Measurements from ENCODE around the gene EFNA2.

EFNA2 gene

DNA sequence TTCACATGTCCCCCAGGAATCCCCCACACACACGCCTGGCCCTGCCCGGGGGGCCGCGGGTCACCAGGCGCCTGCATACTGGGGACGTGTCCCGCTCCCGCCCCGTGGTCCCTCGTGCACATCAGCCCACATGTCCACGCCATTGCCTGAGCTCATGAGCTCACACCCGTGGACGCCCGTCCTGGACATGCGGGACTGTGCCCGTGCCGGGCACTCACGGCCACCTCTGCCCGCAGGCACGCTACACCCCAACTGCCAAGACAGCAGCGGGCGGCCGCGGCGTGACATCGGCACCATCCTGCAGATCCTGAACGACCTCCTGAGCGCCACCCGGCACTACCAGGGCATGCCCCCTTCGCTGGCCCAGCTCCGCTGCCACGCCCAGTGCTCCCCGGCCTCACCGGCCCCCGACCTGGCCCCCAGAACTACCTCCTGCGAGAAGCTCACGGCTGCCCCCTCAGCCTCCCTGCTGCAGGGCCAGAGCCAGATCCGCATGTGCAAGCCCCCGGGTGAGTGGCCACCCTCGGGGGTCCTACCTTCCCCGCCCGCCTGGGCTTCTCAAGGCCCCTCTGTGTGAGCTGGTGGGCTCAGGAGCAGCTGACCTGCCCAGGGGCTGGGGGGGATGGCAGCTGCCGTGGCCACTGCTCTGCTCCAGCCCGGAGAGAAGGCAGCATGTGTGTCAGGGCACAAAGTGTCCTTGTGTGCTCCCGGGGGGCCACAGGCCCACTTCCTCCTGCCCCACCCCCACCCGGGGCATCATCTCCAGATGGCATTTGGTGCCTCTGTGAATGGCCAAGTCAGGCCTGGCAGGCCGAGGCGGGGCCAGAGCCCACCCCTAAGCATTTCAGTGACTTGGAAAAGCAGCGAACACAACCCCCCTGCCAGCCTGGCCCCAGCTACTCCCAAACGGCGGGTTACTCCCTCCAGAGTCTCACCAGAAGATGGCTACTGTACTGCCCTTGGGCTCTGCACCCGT lies 30.2 kb upstream of the EFNA2 start:
- TF ChIP-seq, protein P1, sequence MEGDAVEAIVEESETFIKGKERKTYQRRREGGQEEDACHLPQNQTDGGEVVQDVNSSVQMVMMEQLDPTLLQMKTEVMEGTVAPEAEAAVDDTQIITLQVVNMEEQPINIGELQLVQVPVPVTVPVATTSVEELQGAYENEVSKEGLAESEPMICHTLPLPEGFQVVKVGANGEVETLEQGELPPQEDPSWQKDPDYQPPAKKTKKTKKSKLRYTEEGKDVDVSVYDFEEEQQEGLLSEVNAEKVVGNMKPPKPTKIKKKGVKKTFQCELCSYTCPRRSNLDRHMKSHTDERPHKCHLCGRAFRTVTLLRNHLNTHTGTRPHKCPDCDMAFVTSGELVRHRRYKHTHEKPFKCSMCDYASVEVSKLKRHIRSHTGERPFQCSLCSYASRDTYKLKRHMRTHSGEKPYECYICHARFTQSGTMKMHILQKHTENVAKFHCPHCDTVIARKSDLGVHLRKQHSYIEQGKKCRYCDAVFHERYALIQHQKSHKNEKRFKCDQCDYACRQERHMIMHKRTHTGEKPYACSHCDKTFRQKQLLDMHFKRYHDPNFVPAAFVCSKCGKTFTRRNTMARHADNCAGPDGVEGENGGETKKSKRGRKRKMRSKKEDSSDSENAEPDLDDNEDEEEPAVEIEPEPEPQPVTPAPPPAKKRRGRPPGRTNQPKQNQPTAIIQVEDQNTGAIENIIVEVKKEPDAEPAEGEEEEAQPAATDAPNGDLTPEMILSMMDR (IDR thresholded peaks at IDR 0.05; ENCODE audit: low read depth, low read length) = no peak
- H3K4me3 ChIP-seq (ENCODE audit: low read depth, low read length) = no peak overlapping the region

DNA sequence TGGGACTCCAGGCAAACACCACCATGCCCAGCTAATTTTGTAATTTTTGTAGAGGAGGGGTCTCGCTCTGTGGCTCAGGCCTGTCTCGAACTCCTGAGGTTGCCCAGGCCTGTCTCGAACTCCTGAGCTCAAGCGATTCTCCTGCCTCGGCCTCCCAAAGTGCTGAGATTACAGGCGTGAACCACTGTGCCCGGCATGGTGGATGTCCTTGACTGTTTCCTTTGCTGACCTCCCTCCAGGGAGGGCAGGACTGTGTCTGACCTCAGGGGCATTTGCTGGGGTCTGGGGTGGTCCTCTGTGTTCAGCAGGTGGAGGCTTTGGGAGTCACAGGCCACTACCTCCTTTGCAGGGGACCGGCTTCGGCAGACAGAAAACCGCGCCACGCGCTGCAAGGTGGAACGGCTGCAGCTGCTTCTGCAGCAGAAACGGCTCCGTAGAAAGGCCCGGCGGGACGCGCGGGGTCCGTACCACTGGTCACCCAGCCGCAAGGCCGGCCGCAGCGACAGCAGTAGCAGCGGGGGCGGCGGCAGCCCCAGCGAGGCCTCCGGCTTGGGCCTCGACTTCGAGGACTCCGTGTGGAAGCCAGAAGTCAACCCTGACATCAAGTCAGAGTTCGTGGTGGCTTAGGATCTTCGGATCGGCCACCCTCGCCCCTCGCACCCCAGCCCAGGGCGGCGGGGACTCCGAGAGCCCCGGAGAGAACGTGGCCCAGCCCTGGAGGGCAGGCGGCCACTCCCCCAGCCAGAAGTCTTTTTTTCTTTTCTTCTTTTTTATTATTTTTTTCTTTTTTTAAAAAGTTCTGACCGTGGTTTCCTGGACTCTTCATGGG lies 28.8 kb upstream of the EFNA2 start:
- TF ChIP-seq, protein P1 (IDR thresholded peaks at IDR 0.05; ENCODE audit: low read depth, low read length) = no peak
- H3K4me3 ChIP-seq (ENCODE audit: low read depth, low read length) = no peak overlapping the region

- no peak overlapping the region for H3K4me3 ChIP-seq (ENCODE audit: low read depth, low read length)
- TF ChIP-seq, protein P1 (IDR thresholded peaks at IDR 0.05; ENCODE audit: low read depth, low read length) = no peak
These were observed 28.1 kb upstream of the EFNA2 start for GRCh38 chr19:1257475-1258162.

DNA sequence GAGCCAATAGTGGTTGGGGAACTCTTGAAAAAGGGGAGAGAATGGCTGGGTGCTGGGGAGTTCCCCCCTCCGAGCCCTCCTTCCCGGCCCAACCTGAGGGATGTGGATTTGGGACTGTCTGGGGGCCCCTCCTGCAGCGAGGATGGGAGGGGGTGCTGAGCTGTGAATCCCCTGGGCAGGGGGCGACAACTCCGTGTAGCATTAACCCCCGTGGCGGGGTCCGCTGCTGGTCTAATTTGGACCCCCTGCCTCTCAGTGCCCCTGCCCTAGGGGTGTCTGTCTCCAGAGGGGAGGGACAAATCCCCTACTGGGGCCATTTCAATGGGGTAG lies 27.5 kb upstream of the EFNA2 start:
- TF ChIP-seq, protein P1 (IDR thresholded peaks at IDR 0.05; ENCODE audit: low read depth, low read length) = no peak
- H3K4me3 ChIP-seq (ENCODE audit: low read depth, low read length) = no peak overlapping the region

- TF ChIP-seq, protein P1 (IDR thresholded peaks at IDR 0.05; ENCODE audit: low read depth, low read length) = no peak
- H3K4me3 ChIP-seq (ENCODE audit: low read depth, low read length) = no peak overlapping the region
These were observed 26.9 kb upstream of the EFNA2 start for GRCh38 chr19:1258707-1259205.

GRCh38 chr19:1259206-1259875 lies 26.3 kb upstream of the EFNA2 start:
- H3K4me3 ChIP-seq (ENCODE audit: low read depth, low read length) = no peak overlapping the region

More at GRCh38 chr19:1259206-1259875, 26.3 kb upstream of the EFNA2 start:
- TF ChIP-seq, protein P1 (IDR thresholded peaks at IDR 0.05; ENCODE audit: low read depth, low read length) = no peak
